NCI-H2171 (cell line): Measurements from ENCODE around the gene KRTAP1-3.
"Not testable (repeated sequence)": the region's sequence is repeated elsewhere in the genome, so short reads cannot be mapped to it uniquely, and the experiment has no call there.

Source experiments
- DNase-seq: peaks from one replicate; lab custom pipeline; 2025; lab: John Stamatoyannopoulos, UW

Gene KRTAP1-3

DNA sequence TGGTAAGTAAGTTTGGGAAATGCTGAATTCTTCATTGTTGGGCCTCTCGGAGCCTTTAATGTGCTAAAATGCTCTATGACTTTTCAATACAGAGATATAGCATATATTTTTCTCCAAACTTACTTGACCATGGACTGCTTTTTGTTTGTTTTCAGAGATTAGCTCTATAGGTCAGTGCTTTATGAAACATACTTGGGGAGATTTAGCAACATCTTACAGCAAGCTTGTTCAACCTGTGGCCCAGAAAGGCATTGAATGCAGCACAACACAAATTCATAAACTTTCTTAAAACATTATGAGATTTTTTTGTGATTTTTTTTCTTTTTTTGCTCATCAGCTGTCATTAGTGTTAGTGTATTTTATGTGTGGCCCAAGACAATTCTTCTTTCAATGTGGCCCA lies 24.7 kb downstream of the KRTAP1-3 start:
- DNase-seq = no peak

- DNase-seq = no peak
Measured at GRCh38 chr17:41009301-41009760, 25.3 kb downstream of the KRTAP1-3 start.

DNA sequence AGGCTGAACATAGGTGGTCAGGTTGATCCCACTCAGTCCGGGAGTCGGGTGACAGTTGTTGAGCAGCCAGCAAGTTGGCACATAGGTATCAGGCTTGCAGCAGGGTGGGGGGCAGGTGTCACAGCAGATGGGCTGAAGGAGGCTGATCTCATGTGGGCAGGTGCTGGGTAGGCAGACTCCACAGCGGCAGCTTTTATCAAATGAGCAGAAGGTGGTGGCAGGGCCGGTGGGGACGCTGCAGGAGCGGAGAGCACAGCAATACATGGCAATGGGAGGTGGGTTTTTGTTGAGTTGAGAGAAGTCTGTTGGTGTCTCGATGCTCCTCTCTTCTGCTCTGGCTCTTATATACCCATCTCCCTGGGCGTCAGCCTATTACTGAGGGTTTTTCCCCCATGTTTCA lies 25.9 kb downstream of the KRTAP1-3 start, which contains the start of gene KRTAP3-1:
Gene KRTAP3-1, minus strand, starts transcription at position 318 of the 400 bp plus-strand sequence. Its CDS starts 54 bp downstream, at position 264.
- peak; percentile 32 for DNase-seq

DNA sequence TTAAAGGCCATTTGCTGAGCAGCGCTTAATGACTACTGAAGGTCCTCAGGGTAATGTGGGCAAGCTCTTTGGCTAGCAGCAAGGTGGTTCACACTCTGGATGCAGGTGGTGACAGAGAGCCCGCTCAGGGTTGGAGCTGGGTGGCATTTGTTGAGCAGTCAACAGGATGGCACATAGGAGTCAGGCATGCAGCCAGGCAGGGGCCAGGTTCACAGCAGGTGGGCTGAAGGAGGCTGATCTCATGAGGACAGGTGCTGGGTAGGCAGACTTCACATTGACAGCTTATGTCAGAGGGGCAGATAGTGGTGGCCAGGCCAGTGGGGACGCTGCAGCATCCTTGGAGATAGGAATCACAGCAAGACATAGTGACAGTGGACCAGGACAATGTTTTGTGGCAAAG lies 30.3 kb downstream of the KRTAP1-3 start:
- DNase-seq = no peak

- no peak for DNase-seq
Measured at GRCh38 chr17:41003926-41004325, 30.7 kb downstream of the KRTAP1-3 start.

- DNase-seq = no peak
Measured at GRCh38 chr17:41002814-41003213, 31.9 kb downstream of the KRTAP1-3 start.

DNA sequence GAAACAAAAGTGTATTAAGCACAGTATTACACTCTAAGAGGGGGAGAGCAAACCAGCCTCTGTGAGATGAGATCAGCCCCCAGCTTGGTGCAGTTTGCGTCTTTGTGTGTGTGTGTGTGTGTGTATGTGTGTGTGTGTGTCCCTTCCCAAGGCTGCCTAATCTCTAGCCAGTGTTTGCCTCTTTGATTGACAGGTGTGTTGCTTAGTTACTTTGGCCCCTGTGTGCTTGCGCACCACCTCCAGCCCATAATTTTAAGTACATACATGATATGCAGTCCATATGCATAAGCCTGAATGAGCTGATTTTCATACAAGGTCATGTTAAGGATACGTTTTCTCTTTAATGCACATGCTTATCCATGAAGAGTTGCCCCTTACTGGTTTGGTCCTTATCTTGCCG lies 32.9 kb downstream of the KRTAP1-3 start:
- no peak for DNase-seq

DNA sequence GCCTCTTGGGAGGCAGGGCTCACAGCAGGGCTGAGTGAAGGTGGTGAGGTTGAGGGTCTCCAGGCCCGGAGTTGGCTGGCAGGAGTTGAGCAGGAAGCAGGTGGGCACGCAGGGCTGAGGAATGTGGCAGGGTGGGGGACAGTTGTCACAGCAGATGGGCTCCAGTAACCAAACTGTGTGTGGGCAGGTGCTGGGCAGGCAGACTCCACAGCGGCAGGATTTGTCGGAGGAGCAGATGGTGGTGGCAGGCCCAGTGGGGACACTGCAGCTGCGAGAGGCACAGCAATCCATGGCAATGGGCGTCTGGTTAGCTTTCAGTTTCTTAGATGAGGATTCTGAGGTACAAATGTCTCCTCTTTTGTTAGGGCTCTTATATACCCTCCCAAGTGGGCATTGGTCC lies 35.1 kb downstream of the KRTAP1-3 start, which contains the start of gene KRTAP3-2:
Gene KRTAP3-2, minus strand, starts transcription at position 344 of the 400 bp plus-strand sequence. Its CDS starts 53 bp downstream, at position 291.
- DNase-seq = not testable (repeated sequence)

- no peak for DNase-seq
Measured at GRCh38 chr17:40997361-40997760, 37.3 kb downstream of the KRTAP1-3 start.

DNA sequence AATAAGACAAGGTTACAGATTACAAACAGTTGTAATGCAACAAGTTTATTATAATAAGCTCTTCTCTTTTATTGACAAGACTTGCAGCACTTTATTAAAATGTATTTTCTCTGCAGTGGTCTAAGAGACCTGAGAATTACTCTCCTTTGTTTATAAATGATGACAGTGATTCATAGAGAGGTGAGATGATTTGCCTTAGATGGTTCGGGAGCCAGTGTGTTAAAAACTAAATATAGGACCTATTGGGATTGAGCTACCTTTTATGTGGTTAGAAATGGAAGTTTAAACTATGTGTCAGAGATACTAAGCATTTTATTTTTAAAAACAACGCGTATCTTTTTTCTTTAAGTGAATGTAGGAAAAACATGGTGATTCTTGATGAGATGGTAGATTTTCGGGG lies 37.8 kb downstream of the KRTAP1-3 start:
- no peak for DNase-seq

DNA sequence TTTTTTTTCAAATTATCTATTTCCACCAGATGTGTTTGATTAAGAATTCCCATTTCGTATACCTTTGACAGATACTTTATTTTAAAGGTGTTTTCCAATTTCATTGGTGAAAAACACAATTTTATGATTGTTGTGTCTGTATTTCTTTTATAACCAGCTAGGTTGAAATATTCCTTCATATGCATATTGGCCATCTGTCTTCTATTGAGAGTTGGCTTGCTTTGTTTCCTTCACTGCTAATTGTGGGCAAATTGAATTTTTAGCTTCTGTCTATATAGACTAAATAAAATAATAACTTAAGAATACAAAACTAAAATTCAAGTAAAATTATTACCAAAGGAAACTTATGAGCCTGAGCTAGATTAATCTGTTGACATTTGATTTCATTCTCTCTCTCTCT lies 39.6 kb downstream of the KRTAP1-3 start:
- DNase-seq = no peak

DNA sequence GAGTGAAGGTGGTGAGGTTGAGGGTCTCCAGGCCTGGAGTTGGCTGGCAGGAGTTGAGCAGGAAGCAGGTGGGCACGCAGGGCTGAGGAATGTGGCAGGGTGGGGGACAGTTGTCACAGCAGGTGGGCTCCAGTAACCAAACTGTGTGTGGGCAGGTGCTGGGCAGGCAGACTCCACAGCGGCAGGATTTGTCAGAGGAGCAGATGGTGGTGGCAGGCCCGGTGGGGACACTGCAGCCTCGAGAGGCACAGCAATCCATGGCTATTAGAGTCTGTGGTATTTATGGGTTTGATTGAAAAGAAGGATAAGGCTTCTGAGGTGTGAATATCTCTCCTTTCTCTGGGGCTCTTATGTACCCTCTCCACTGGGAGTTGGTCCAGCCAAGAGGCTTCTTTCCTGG lies 40.8 kb downstream of the KRTAP1-3 start, which contains the start of gene KRTAP3-3:
Gene KRTAP3-3, minus strand, starts transcription at position 326 of the 400 bp plus-strand sequence. Its CDS starts 67 bp downstream, at position 259.
- DNase-seq = no peak

DNA sequence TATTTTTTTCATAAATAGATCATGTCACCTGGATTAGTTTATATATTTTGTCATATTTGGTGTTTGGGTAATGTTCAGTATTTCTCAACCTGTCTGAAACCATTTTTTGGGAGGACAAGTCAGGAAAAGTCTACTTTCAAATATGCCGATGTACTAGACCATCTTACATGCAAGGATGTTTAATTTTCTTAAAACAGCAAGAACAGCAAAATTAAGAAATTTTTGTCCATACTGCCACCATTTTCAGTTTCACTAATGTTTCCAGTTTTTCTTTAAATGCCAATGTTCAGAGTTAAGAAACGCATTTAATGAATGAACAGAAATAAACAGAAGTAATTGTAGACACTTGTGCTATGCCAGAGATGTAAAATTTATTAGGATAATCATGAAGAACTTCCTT lies 41.6 kb downstream of the KRTAP1-3 start:
- DNase-seq = no peak

DNA sequence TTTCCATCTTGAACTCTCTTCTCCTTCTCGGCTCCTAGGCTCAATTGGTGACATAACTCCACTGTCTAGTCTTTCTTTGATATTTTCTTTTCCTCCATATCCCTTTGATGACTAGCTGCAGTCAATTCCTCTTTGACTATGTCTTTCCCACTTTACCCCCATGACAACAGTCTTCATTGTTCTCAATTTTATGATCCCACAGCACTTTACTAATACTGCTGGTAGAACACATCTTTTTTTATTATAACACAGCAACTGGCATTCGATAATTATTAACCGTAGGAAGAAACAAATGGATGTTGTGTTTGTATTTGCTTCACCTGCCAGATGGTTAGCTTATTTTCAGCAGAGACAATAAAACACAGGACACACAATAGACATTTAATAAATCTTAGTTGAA lies 42.0 kb downstream of the KRTAP1-3 start:
- DNase-seq = no peak

- DNase-seq = no peak
Measured at GRCh38 chr17:40986920-40987319, 47.8 kb downstream of the KRTAP1-3 start.

DNA sequence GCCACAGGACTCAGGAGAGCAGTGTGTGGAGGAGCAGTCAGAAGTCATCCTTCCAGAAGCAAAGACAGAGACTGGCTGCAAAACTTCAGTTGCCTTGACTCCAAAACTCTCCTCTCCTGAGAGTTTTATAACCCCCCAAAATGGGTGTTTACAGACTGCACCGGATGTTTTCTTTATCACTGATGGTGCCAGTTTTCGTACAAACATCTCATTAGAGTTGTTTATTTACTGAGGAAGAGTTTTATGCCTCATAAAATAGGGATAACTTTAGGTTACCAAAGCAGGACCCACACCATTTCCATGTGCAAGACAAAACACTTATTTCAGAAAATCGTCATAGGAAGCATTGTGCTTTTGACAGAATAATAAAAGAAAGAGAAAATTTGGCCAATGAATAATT lies 50.4 kb downstream of the KRTAP1-3 start, which contains the start of gene KRT40:
Gene KRT40, minus strand, starts transcription at position 101 of the 400 bp plus-strand sequence. Its CDS starts 53 bp downstream, at position 48.
- DNase-seq = no peak
